ENCODE results near the gene RHOH.

- TF ChIP-seq POLR2A (IDR thresholded peaks at IDR 0.05): no peak
- TF ChIP-seq, protein P1, sequence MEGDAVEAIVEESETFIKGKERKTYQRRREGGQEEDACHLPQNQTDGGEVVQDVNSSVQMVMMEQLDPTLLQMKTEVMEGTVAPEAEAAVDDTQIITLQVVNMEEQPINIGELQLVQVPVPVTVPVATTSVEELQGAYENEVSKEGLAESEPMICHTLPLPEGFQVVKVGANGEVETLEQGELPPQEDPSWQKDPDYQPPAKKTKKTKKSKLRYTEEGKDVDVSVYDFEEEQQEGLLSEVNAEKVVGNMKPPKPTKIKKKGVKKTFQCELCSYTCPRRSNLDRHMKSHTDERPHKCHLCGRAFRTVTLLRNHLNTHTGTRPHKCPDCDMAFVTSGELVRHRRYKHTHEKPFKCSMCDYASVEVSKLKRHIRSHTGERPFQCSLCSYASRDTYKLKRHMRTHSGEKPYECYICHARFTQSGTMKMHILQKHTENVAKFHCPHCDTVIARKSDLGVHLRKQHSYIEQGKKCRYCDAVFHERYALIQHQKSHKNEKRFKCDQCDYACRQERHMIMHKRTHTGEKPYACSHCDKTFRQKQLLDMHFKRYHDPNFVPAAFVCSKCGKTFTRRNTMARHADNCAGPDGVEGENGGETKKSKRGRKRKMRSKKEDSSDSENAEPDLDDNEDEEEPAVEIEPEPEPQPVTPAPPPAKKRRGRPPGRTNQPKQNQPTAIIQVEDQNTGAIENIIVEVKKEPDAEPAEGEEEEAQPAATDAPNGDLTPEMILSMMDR (IDR thresholded peaks at IDR 0.05 in 4 of 5, conservative IDR thresholded peaks at IDR 0.05 in 1 of 5): no peak
Measured at GRCh38 chr4:40194602-40195161, 2.1 kb upstream of the RHOH start.
